Body of pancreas (tissue), 4 donors: ENCODE results near the gene IGFBP6.

Source experiments
- POLR2A ChIP-seq, 3 donors: fragments of 450-650 bp; IDR thresholded peaks; one replicate each; pipeline ENCODE4 v1.6.1; 2016; ENCODE audit warnings: antibody characterized with exemption in 3 of 3, mild to moderate bottlenecking in 2 of 3
- TF ChIP-seq, protein P1 (sequence below), 7 experiments: fragments of 450-650 bp in 4 of 7; fragments of 200-600 bp in 3 of 7; sonication (generic) in 3 of 7; IDR thresholded peaks; one replicate each; pipeline ENCODE4 v1.5.1; 2016 to 2019; ENCODE audit warnings: antibody characterized with exemption in 7 of 7

- TF ChIP-seq POLR2A (IDR thresholded peaks at IDR 0.05), result no peak
- TF ChIP-seq, protein P1, sequence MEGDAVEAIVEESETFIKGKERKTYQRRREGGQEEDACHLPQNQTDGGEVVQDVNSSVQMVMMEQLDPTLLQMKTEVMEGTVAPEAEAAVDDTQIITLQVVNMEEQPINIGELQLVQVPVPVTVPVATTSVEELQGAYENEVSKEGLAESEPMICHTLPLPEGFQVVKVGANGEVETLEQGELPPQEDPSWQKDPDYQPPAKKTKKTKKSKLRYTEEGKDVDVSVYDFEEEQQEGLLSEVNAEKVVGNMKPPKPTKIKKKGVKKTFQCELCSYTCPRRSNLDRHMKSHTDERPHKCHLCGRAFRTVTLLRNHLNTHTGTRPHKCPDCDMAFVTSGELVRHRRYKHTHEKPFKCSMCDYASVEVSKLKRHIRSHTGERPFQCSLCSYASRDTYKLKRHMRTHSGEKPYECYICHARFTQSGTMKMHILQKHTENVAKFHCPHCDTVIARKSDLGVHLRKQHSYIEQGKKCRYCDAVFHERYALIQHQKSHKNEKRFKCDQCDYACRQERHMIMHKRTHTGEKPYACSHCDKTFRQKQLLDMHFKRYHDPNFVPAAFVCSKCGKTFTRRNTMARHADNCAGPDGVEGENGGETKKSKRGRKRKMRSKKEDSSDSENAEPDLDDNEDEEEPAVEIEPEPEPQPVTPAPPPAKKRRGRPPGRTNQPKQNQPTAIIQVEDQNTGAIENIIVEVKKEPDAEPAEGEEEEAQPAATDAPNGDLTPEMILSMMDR (IDR thresholded peaks at IDR 0.05), result no peak
These were observed 38.6 kb upstream of the IGFBP6 start for GRCh38 chr12:53058674-53059433.
